Endothelial cell (in vitro differentiated cells): ENCODE results near the gene PLEKHA7. TPM values are rescaled to one million over a fixed set of nuclear protein-coding genes. Genes with fewer than 3 reads are reported as not detected.
A peak's percentile ranks its signal among the peaks of the same experiment; 100 is the strongest.

Experiments used
- DNase-seq: peaks from one replicate; pipeline ENCODE4 v3.0.0; 2021; ENCODE audit warnings: low spot score
- H3K27ac Mint-ChIP-seq: one replicate; pipeline ENCODE4 v1.8.0; 2021; ENCODE audit warnings: mixed read lengths, inconsistent platforms; ENCODE audit not compliant: unreplicated experiment
- H3K27me3 Mint-ChIP-seq: one replicate; pipeline ENCODE4 v1.8.0; 2021; ENCODE audit warnings: mild to moderate bottlenecking, moderate library complexity, mixed read lengths, inconsistent platforms; ENCODE audit not compliant: unreplicated experiment
- H3K36me3 Mint-ChIP-seq: one replicate; pipeline ENCODE4 v1.8.0; 2021; ENCODE audit warnings: mild to moderate bottlenecking, low read depth, mixed read lengths, inconsistent platforms; ENCODE audit not compliant: unreplicated experiment
- H3K4me1 Mint-ChIP-seq: one replicate; pipeline ENCODE4 v1.8.0; 2021; ENCODE audit warnings: mild to moderate bottlenecking, mixed read lengths, inconsistent platforms; ENCODE audit not compliant: unreplicated experiment
- H3K4me3 Mint-ChIP-seq: one replicate; pipeline ENCODE4 v1.8.0; 2021; ENCODE audit warnings: mild to moderate bottlenecking, mixed read lengths, inconsistent platforms; ENCODE audit not compliant: unreplicated experiment
- H3K9me3 Mint-ChIP-seq: one replicate; pipeline ENCODE4 v1.8.0; 2021; ENCODE audit warnings: mixed read lengths, inconsistent platforms; ENCODE audit not compliant: unreplicated experiment
- total RNA-seq: library from RNA; stranded (reverse); fragmentation: NEBNext Ultra II Directional; extraction: Animal tissue kit (Norgen Biotek cat#: 25700); gene quantifications from one replicate; pipeline ENCODE4 v1.2.1, GENCODE V29; 2021; ENCODE audit not compliant: unreplicated experiment
- TF ChIP-seq, protein P1 (sequence below): fragments of 200-600 bp; sonication (generic); IDR thresholded peaks from one replicate; pipeline ENCODE4 v1.5.0; 2021; ENCODE audit warnings: antibody characterized with exemption; ENCODE audit not compliant: unreplicated experiment

The PLEKHA7 gene
- total RNA-seq, 1 donor from 2014 or later = 8.2 TPM

DNA sequence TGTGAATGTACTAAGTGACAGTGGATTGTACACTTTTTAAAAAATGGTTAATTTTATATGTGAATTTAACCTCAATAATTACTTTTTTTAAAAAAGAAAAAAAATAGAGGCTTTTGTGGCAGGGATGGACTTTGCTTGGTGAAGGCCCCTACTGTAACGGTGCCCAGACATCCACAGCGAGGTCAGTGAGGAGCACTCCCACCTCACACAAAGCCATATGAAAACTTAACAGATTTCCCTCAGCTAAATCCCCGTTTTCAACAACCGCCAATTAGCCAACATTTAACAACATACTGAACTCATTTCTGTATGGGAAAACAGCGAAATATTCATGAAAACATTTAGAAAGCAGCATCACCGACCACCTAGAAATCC is 276.4 kb downstream of the PLEKHA7 start:
- no peak overlapping the region for H3K27ac Mint-ChIP-seq
- H3K27me3 Mint-ChIP-seq = peaks cover 4% of the 10 kb centered on the region

More for the DNA sequence above, 276.4 kb downstream of the PLEKHA7 start:
- peaks cover 7% of the 10 kb centered on the region for H3K4me1 Mint-ChIP-seq
- peak overlapping the region; percentile 75 for H3K4me3 Mint-ChIP-seq
- no peak for DNase-seq
- peaks cover 6% of the 10 kb centered on the region for H3K36me3 Mint-ChIP-seq
- TF ChIP-seq, protein P1, sequence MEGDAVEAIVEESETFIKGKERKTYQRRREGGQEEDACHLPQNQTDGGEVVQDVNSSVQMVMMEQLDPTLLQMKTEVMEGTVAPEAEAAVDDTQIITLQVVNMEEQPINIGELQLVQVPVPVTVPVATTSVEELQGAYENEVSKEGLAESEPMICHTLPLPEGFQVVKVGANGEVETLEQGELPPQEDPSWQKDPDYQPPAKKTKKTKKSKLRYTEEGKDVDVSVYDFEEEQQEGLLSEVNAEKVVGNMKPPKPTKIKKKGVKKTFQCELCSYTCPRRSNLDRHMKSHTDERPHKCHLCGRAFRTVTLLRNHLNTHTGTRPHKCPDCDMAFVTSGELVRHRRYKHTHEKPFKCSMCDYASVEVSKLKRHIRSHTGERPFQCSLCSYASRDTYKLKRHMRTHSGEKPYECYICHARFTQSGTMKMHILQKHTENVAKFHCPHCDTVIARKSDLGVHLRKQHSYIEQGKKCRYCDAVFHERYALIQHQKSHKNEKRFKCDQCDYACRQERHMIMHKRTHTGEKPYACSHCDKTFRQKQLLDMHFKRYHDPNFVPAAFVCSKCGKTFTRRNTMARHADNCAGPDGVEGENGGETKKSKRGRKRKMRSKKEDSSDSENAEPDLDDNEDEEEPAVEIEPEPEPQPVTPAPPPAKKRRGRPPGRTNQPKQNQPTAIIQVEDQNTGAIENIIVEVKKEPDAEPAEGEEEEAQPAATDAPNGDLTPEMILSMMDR = no peak
- H3K9me3 Mint-ChIP-seq = no peaks in the 10 kb centered on the region

Other genes with a start within 250 kb of the PLEKHA7 start
- gene RPS13, start 63.3 kb upstream of the PLEKHA7 start, total RNA-seq = 1,185 TPM
- gene PIK3C2A, start 193.6 kb upstream of the PLEKHA7 start, total RNA-seq = 84.6 TPM